NCI-H1092 treated with DMSO at 0.1 percent for 48 hours (cell line): ENCODE data around the gene LMNA.
"Not testable (repeated sequence)": the region's sequence is repeated elsewhere in the genome, so short reads cannot be mapped to it uniquely, and the experiment has no call there.

Experiments used
- DNase-seq: peaks from one replicate; lab custom pipeline; 2025; lab: John Stamatoyannopoulos, UW

Gene LMNA

DNA sequence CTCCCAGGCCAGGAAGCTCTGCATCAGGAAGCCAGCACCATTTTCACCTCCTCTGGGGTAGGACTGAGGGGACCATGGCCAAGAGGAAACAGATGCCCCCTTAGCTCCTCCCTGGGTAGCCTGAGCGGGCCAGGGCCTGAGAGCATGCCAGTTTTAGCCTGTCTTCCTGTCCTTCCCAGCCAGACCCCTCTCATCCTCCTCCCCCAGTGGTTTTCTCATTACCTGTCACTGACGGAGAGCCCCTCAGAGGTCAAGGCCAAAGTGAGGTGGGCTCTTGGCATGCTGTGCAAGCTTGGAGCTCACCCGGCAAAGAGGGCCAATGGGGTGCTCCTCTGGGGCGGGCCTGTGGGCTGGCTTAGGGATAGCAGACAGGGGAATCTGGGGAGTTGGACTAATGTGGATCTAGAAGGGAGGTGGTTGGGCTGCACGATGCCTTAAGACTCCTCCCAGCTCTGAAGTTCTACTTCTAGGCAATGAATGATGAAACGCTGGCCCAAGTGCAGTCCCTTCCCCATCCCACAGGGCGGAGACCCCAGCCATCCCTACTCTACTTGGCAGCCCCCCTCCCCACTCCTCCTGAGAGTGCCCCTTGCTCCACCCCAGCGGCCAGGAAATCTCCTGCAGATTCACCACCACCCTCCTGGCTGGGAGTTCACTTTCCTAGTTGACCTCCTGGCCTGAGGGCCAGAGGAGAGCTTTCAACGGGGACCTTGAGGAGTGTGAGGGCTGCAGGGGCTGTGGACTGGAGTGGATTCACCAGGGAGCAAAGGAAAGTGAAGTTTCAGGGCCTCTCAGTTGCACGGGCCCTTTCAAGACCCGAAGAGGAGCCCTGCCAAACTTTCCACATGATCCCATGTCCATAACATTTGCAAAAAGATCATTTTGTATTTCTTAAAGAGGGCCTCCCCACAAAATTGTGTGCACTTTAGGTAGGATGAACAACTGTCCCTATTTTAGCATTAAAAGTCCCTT, 9.4 kb upstream of the LMNA start:
- no peak for DNase-seq

- DNase-seq = no peak
Measured at GRCh38 chr1:156106624-156107488, 7.7 kb upstream of the LMNA start.

DNA sequence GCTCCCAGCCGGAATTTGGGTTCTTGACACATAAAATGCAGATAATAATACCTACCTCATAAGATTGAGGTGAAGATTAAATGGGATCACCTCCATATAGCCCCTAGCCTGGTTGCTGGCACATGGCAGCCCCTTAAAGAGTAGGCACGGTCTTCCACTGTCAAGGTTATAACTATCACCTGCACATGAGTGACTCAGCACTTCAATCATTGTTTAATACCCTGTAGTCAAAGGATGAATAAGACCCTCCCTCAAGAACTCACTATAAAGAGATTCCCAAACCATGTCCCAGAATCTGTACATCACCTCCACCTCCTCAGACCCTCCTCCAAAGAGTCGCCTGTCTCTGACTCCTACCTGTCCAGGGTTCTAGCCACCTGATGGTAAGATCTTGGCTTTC, 6.5 kb upstream of the LMNA start:
- no peak for DNase-seq

DNA sequence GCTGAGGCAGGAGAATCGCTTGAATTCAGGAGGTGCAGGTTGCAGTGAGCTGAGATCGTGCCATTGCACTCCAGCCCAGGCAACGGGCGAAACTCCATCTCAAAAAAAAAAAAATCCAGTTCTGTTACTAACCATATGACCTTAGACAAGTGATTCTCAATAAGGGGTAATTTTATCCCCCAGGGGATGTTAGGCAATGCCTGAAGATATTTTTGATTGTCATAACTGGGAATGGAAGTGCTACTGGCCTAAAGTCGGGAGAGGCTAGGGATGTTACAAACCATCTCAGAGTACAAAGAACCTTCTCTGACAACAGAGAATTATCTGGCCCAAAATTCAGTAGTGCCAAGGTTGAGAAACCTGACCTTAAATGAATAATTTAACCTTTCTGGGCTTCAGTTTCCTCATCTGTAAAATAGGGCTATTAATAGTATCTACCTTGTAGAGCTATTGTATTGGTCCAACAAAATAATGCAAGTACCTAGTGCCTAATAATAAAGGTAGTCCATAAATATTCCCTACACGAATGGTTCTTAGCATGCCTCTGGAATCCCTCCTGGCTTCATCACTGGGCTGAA, 5.8 kb upstream of the LMNA start:
- no peak for DNase-seq

DNA sequence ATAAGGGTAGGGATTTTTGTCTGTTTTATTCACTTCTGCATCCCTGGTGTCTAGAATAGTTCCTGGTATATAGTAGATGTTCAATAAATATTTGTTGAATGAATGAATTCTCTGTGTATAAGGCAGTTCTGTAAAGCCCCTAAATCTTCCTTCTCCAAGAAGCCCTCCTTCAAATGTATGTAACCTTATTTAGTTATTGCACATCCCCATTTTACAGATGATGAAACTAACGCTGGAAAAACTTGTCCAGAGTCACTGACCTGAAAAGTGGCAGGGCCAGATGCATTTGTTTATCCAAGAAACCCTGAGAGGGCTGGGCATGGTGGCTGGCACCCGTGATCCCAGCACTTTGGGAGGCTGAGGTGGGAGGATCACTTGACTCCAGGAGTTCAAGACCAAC, 4.3 kb upstream of the LMNA start:
- DNase-seq = no peak

GRCh38 chr1:156111355-156111962, 3.1 kb upstream of the LMNA start:
- no peak for DNase-seq

GRCh38 chr1:156112276-156113137, 2.0 kb upstream of the LMNA start:
- no peak for DNase-seq

DNA sequence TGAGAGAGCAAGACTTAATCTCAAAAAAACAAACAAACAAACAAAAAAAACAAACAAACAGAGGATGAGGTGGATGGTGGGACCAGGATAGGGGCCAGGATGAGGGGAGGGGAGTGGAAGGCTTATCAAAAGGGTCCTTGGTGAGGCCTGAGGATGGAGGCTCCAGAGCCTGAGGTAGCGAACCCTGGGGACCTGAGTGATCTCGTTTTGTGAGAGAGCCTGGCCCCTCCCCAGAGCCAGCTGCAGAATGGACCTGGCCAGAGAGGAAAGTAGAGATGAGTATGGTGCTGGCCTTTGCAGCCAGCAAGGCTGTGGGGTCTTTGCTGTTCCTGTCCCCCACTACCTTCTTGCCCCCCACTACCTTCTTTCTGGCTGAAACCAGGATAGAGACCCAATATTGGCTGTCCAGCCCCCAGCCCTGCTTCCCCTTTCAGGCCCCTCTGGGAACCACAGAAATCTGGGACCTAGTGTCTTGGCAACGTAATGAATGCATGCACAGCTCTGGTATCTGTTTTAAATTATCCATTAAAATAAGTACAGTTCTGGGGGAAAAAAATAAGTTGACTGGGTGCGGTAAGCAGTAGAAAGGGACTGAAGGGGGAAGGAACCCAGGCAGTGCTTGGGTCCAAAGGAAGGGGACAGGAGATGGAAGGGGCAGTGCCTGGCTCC, 1.1 kb upstream of the LMNA start:
- DNase-seq = no peak

DNA sequence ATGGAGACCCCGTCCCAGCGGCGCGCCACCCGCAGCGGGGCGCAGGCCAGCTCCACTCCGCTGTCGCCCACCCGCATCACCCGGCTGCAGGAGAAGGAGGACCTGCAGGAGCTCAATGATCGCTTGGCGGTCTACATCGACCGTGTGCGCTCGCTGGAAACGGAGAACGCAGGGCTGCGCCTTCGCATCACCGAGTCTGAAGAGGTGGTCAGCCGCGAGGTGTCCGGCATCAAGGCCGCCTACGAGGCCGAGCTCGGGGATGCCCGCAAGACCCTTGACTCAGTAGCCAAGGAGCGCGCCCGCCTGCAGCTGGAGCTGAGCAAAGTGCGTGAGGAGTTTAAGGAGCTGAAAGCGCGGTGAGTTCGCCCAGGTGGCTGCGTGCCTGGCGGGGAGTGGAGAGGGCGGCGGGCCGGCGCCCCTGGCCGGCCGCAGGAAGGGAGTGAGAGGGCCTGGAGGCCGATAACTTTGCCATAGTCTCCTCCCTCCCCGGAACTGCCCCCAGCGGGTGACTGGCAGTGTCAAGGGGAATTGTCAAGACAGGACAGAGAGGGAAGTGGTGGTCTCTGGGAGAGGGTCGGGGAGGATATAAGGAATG, 505 bp downstream of the LMNA start:
- DNase-seq = no peak

GRCh38 chr1:156115514-156116374, 1.2 kb downstream of the LMNA start:
- DNase-seq = no peak

- DNase-seq = not testable (repeated sequence)
Measured at GRCh38 chr1:156116731-156117130, 2.2 kb downstream of the LMNA start.

DNA sequence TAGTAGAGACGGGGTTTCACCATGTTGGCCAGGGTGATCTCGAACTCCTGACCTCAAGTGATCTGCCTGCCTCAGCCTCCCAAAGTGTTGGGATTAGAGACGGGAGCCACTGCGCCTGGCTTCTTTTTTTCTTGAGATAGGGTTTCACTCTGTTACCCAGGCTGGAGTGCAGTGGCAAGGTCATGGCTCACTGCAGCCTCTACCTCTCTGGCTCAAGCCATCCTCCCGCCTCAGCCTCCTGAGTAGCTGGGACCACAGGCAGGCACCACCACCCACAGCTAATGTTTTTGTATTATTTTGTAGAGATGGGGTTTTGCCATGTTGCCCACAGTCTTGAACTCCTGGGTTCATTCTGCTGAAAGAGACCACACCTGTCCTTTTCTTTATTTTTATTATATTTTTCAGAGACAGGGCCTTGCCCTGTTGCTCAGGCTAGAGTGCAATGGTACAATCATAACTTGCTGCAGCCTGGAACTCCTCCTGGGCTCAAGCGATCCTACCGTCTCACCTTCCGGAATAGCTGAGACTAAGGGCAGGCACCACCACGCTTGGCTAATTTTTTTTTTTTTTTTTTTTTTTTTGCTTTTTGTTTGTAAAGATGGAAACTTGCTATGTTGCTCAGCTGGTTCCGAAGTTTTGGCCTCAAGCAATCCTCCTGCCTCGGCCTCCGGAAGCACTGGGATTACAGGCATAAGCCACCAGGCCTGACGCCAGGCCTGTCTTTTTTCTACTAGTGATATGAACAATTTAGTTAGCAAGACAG, 3.1 kb downstream of the LMNA start:
- DNase-seq = no peak

DNA sequence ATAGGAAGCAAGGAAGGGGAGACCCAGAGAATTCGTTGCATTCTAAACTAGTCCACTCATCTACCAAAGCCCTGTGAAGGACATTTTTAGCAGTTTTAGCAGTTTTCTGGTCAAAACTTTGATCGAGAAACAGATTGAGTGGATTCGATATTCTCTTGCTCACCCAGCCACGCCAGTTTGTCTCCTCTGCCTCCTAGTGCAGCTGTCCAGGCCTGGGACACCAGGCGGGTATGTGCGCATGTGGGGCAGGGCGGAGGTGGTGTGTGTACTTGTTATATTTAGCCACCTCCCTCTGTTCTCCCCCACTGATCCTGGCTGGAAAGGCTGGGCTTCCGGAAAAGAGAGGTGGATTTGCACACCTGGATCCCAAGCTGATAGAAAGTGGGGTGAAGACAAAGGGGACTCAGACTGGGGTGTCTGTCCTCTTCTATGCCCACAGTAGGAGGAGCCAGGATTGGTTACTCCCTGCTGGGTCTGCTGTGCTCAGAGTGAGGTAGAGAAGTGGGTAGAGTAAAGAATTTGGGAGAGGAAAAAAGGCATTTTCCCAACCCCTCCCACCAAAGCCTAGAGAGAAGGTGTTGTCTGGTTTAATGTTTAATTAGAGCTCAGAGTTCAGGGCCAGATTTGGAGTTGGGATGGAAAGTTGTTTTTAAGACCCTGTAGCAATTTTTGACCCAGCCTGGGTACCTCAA, 3.8 kb downstream of the LMNA start:
- no peak for DNase-seq

- DNase-seq = no peak
Measured at GRCh38 chr1:156119503-156120209, 5.1 kb downstream of the LMNA start.

GRCh38 chr1:156120318-156120717, 5.8 kb downstream of the LMNA start:
- no peak for DNase-seq

- not testable (repeated sequence) for DNase-seq
Measured at GRCh38 chr1:156121005-156121404, 6.5 kb downstream of the LMNA start.

GRCh38 chr1:156121457-156121856, 6.9 kb downstream of the LMNA start:
- DNase-seq = no peak
